Lung (tissue), 12 donors: ENCODE data around the gene GDE1. TPM values are rescaled to one million over a fixed set of nuclear protein-coding genes. Genes with fewer than 3 reads are reported as not detected.

Source experiments
- ATAC-seq: fragments of 200-7000 bp; cut with Tn5 transposase; one replicate; pipeline ENCODE4 v1.9.1; 2020; ENCODE audit warnings: moderate number of reproducible peaks; ENCODE audit not compliant: insufficient read depth, low FRiP score
- DNase-seq, 3 donors: peaks; one replicate each; pipeline ENCODE4 v3.0.0-alpha.2; 2013 to 2017
- H3K27ac ChIP-seq, 2 donors: one replicate each; pipeline ENCODE4 v1.5.1; 2013; ENCODE audit warnings: mild to moderate bottlenecking in 2 of 2, moderate library complexity in 2 of 2, control low read depth in 1 of 2, inconsistent platforms in 1 of 2, low read depth in 1 of 2, low read length in 1 of 2
- H3K27me3 ChIP-seq, 3 donors: one replicate each; pipeline ENCODE4 v1.5.1; 2013; ENCODE audit warnings: low read length in 2 of 3; ENCODE audit not compliant: control insufficient read depth in 3 of 3, insufficient read depth in 3 of 3
- H3K36me3 ChIP-seq, 4 donors: one replicate each; pipeline ENCODE4 v1.5.1; 2013; ENCODE audit warnings: low read length in 4 of 4, mild to moderate bottlenecking in 1 of 4, moderate library complexity in 1 of 4; ENCODE audit not compliant: control insufficient read depth in 4 of 4, insufficient read depth in 4 of 4
- H3K4me1 ChIP-seq, 5 donors: one replicate each; pipeline ENCODE4 v1.5.1; 2013; ENCODE audit warnings: low read length in 5 of 5, mild to moderate bottlenecking in 2 of 5, moderate library complexity in 1 of 5; ENCODE audit not compliant: control insufficient read depth in 5 of 5, insufficient read depth in 5 of 5
- H3K4me3 ChIP-seq: one replicate; pipeline ENCODE4 v1.5.1; 2013; ENCODE audit warnings: mild to moderate bottlenecking, control low read depth, moderate library complexity
- H3K9ac ChIP-seq, 2 donors: one replicate each; pipeline ENCODE4 v1.5.1; 2013; ENCODE audit warnings: low read length in 2 of 2, control low read depth in 1 of 2; ENCODE audit not compliant: insufficient read depth in 1 of 2
- H3K9me3 ChIP-seq, 4 donors: one replicate each; pipeline ENCODE4 v1.5.1; 2013; ENCODE audit warnings: low read length in 3 of 4, mild to moderate bottlenecking in 1 of 4, moderate library complexity in 1 of 4; ENCODE audit not compliant: control insufficient read depth in 4 of 4, insufficient read depth in 3 of 4
- CTCF ChIP-seq: IDR thresholded peaks from 2 replicates; pipeline ENCODE4 v1.5.1; 2012; ENCODE audit warnings: mild to moderate bottlenecking; ENCODE audit errors: control extremely low read depth, extremely low read depth
- WGBS, 2 donors: extraction: QIAGEN DNeasy Blood & Tissue Kit; methylation state at CpG; one replicate each; pipeline ENCODE4 v1.1.7; 2013; 5-methylcytosine and 5-hydroxymethylcytosine counted together
- polyA plus RNA-seq, 2 donors: library from polyadenylated mRNA; stranded (reverse); fragments of 200-250 nt; gene quantifications; one replicate each; pipeline ENCODE4 v1.2.1, GENCODE V29; 2013
- total RNA-seq, 2 donors: library from RNA; depleted of rRNA in 1 of 2; stranded (reverse); fragments of >200 nt in 1 of 2; gene quantifications; one replicate each; pipeline ENCODE4 v1.2.1, GENCODE V29; 2014 to 2021
- donor health status: control.
- donor health status: control.
- donor health status: Bipolar disorder and iron deficiency.
- donor health status: healthy.
- donor health status: DM: yes; HTN: yes; CAD: no.

GDE1 gene
- total and polyA plus RNA-seq, 4 donors: 38.7 to 74.9 (median 61.4) TPM

DNA sequence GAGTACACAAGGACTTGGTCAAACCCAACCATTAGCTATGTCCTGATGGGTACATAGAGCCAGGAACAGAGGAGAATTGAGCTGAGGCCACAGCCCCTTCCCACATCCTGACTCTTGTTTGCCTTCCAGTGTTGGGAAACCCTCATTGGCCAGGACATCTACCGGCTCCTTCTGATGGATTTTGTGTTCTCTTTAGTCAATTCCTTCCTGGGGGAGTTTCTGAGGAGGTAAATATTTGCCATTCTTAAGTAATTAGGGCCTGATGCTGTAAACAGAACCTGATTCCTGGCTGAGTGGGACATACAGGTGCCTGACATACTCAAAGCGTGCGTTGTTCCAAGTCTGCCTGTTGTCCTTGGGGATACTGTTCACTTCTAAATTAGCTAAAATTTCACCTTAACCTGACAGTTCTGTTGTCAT, 42.6 kb downstream of the GDE1 start:
- ATAC-seq (no peak), DNase-seq (no peak)
- Histone ChIP-seq H3K36me3 (peaks cover 0 to 2% (median 0%) of the 10 kb centered on the region in 4 donors), H3K4me3 (no peak overlapping the region), H3K27me3 (no peaks in the 10 kb centered on the region), H3K9ac (no peak overlapping the region), H3K27ac (peak overlapping the region in 1 of 2 donors; percentile 42), H3K9me3 (no peaks in the 10 kb centered on the region), H3K4me1 (no peaks in the 10 kb centered on the region)
- no peak for TF ChIP-seq CTCF
- WGBS, 2 donors: 70 to 77% methylated on average over 3 of the region's 3 CpGs

- H3K27me3 ChIP-seq: no peaks in the 10 kb centered on the region
- H3K4me3 ChIP-seq: no peak overlapping the region
- no peak overlapping the region for H3K9ac ChIP-seq
- ATAC-seq (no peak), DNase-seq (no peak)
- no peak for TF ChIP-seq CTCF
- H3K9me3 ChIP-seq: no peaks in the 10 kb centered on the region
- H3K4me1 ChIP-seq: no peaks in the 10 kb centered on the region
- H3K36me3 ChIP-seq: peaks cover 0 to 3% (median 0%) of the 10 kb centered on the region in 4 donors
- H3K27ac ChIP-seq: no peak overlapping the region
- 51 to 87% methylated on average over 1 of the region's 1 CpG for WGBS, 2 donors
Measured at GRCh38 chr16:19478505-19478904, 43.4 kb downstream of the GDE1 start.

DNA sequence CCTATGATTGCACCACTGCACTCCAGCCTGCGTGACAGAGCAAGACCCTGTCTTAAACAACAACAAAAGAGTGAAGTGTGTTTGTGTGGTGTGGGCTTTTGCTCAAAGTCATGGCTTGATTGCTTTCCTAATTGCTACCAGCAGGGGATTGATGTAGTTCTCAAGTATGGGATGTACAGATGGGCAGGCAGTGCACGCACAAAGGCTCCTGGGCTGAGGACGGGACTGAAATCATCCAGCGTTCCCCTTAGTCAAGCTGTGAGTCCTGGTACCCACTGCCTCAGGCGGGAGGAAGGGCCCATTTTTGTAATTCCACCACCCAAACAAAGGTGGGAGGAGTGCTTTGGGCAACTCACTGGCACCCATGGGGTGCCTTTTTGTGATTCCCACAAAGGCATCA, 47.3 kb downstream of the GDE1 start:
- TF ChIP-seq CTCF: no peak
- Histone ChIP-seq H3K27ac (no peak overlapping the region), H3K9me3 (no peaks in the 10 kb centered on the region), H3K27me3 (no peaks in the 10 kb centered on the region), H3K36me3 (peaks cover 0 to 6% (median 0%) of the 10 kb centered on the region in 4 donors), H3K4me3 (no peak overlapping the region), H3K4me1 (no peaks in the 10 kb centered on the region), H3K9ac (no peak overlapping the region)
- ATAC-seq (no peak), DNase-seq (no peak)
- WGBS, 2 donors: 83% methylated on average over 5 of the region's 5 CpGs

GRCh38 chr16:19472482-19472881, 49.4 kb downstream of the GDE1 start:
- no peak for DNase-seq
- Histone ChIP-seq H3K9ac (no peak overlapping the region), H3K27ac (no peak overlapping the region), H3K27me3 (no peaks in the 10 kb centered on the region), H3K9me3 (peaks cover 0 to 3% (median 0%) of the 10 kb centered on the region in 4 donors), H3K4me1 (no peaks in the 10 kb centered on the region), H3K4me3 (no peak overlapping the region), H3K36me3 (peaks cover 0 to 9% (median 0%) of the 10 kb centered on the region in 4 donors)
- no peak for TF ChIP-seq CTCF
- 81 to 92% methylated on average over 6 of the region's 6 CpGs for WGBS, 2 donors
- ATAC-seq: no peak
